Right renal cortex interstitium (tissue), 3 donors: ENCODE results near the gene FGF14. TPM values are rescaled to one million over a fixed set of nuclear protein-coding genes. Genes with fewer than 3 reads are reported as not detected.

ENCODE experiments used
- DNase-seq, 3 donors: peaks; one replicate each; pipeline ENCODE4 v3.0.0-alpha.2; 2013; ENCODE audit warnings: low read depth in 3 of 3, low spot score in 2 of 3
- polyA plus RNA-seq, 3 donors: library from polyadenylated mRNA; unstranded; fragments of 120-200 nt; gene quantifications; one replicate each; pipeline ENCODE4 v1.2.1, GENCODE V29; 2013; ENCODE audit not compliant: insufficient read length in 3 of 3

The FGF14 gene
- polyA plus RNA-seq, 3 donors, result 0.64 to 1.5 (median 0.87) TPM

GRCh38 chr13:102369302-102369701, 32.5 kb downstream of the FGF14 start:
- DNase-seq, result no peak

GRCh38 chr13:102367836-102368235, 34.0 kb downstream of the FGF14 start:
- no peak for DNase-seq

GRCh38 chr13:102361113-102361512, 40.7 kb downstream of the FGF14 start:
- DNase-seq, result no peak

- DNase-seq, result no peak
Observed at GRCh38 chr13:102359264-102359663, 42.6 kb downstream of the FGF14 start.

GRCh38 chr13:102355251-102355650, 46.6 kb downstream of the FGF14 start:
- DNase-seq, result no peak

- no peak for DNase-seq
Observed at GRCh38 chr13:102354011-102354410, 47.8 kb downstream of the FGF14 start.

- no peak for DNase-seq
Observed at GRCh38 chr13:102351521-102351920, 50.3 kb downstream of the FGF14 start.

- no peak for DNase-seq
Observed at GRCh38 chr13:102347490-102347889, 54.4 kb downstream of the FGF14 start.

GRCh38 chr13:102346769-102347168, 55.1 kb downstream of the FGF14 start:
- no peak for DNase-seq

GRCh38 chr13:102344410-102344809, 57.4 kb downstream of the FGF14 start:
- no peak for DNase-seq

- DNase-seq, result no peak
Observed at GRCh38 chr13:102333320-102334198, 68.3 kb downstream of the FGF14 start.

GRCh38 chr13:102328909-102329308, 72.9 kb downstream of the FGF14 start:
- DNase-seq, result no peak

- DNase-seq, result no peak
Observed at GRCh38 chr13:102327119-102327617, 74.7 kb downstream of the FGF14 start.

GRCh38 chr13:102326381-102327118, 75.3 kb downstream of the FGF14 start:
- DNase-seq, result no peak

- DNase-seq, result no peak
Observed at GRCh38 chr13:102325321-102325720, 76.5 kb downstream of the FGF14 start.

GRCh38 chr13:102323505-102323904, 78.3 kb downstream of the FGF14 start:
- DNase-seq, result no peak

- DNase-seq, result no peak
Observed at GRCh38 chr13:102323012-102323411, 78.8 kb downstream of the FGF14 start.

- DNase-seq, result no peak
Observed at GRCh38 chr13:102322211-102322610, 79.6 kb downstream of the FGF14 start.

GRCh38 chr13:102318233-102318632, 83.6 kb downstream of the FGF14 start:
- DNase-seq, result no peak

GRCh38 chr13:102317593-102317992, 84.3 kb downstream of the FGF14 start:
- DNase-seq, result peak in 2 of 3 donors; percentile 13 to 27

GRCh38 chr13:102316732-102317131, 85.1 kb downstream of the FGF14 start:
- no peak for DNase-seq

GRCh38 chr13:102312841-102313240, 89.0 kb downstream of the FGF14 start:
- no peak for DNase-seq
